Brain microvascular endothelial cell (primary cell): ENCODE measurements around the gene ROBO1.

Experiments
- DNase-seq: peaks from one replicate; pipeline ENCODE4 v3.0.0-alpha.2; 2020
- H3K27ac ChIP-seq: fragments of 250-450 bp; sonication (Bioruptor Pico); 2 replicates; pipeline ENCODE4 v1.5.1; 2020; ENCODE audit warnings: mild to moderate bottlenecking, moderate library complexity
- H3K27me3 ChIP-seq: fragments of 250-450 bp; sonication (Bioruptor Pico); replicated peaks from 2 replicates; pipeline ENCODE4 v1.5.1; 2020; ENCODE audit warnings: mild to moderate bottlenecking
- H3K36me3 ChIP-seq: fragments of 250-450 bp; sonication (Bioruptor Pico); replicated peaks from 2 replicates; pipeline ENCODE4 v1.5.1; 2020; ENCODE audit warnings: mild to moderate bottlenecking
- H3K4me3 ChIP-seq: 2 replicates; pipeline ENCODE4 v1.5.1; 2011; ENCODE audit warnings: low read depth, mild to moderate bottlenecking, control low read depth, low read length, moderate library complexity
- CTCF ChIP-seq: IDR thresholded peaks from 2 replicates; pipeline ENCODE4 v1.5.1; 2011; ENCODE audit warnings: low read depth, mild to moderate bottlenecking, moderate library complexity, low read length, control low read depth, inconsistent platforms; ENCODE audit errors: missing control alignments
- in situ Hi-C: cut with HindIII; loops from 2 replicates; pipeline ENCODE4 v1.10.0; 2017; ENCODE audit warnings: low sequenced_read_pairs, low pct_ligation_motif_present

Gene ROBO1

DNA sequence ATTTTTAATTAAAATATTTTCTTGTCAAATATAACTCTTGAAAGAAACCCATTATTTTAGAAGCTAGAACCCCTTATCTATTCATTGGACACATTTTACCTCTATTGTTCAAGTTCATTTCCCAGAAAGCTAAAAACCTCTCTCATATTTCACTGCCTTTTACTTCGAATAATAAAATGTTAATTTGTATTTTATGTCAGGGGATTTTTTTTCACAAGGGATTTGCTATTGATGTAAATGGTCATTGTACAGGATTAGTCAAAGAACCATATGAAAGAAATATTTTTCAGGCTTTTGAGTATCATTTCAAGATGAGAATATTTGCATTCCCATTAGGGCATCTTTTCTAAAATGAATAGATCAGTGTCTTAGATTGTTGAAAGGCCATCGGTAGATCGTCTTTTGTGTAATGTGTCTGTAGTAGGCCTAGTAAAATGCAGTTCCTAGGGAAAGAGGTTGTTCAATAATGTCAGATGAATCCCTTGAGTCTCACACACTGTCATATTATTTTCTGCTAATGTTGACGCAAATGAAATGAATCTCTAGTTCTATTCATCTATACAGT is 114.5 kb downstream of the ROBO1 start:
- in situ Hi-C loops, result no loop called here
- TF ChIP-seq CTCF, result no peak
- DNase-seq, result no peak

GRCh38 chr3:79651536-79652065 is 116.2 kb downstream of the ROBO1 start:
- peak; percentile 46 for DNase-seq
- in situ Hi-C loops, result no loop called here
- no peak overlapping the region for H3K4me3 ChIP-seq
- no peaks in the 10 kb centered on the region for H3K36me3 ChIP-seq
- TF ChIP-seq CTCF, result no peak
- no peak overlapping the region for H3K27ac ChIP-seq
- no peaks in the 10 kb centered on the region for H3K27me3 ChIP-seq

More for the DNA sequence above, 114.5 kb downstream of the ROBO1 start:
- no peak overlapping the region for H3K27ac ChIP-seq
- no peaks in the 10 kb centered on the region for H3K36me3 ChIP-seq
- no peak overlapping the region for H3K4me3 ChIP-seq
- H3K27me3 ChIP-seq, result no peaks in the 10 kb centered on the region

- TF ChIP-seq CTCF, result no peak
- H3K27me3 ChIP-seq, result no peaks in the 10 kb centered on the region
- no peaks in the 10 kb centered on the region for H3K36me3 ChIP-seq
- H3K27ac ChIP-seq, result no peak overlapping the region
- no peak overlapping the region for H3K4me3 ChIP-seq
- DNase-seq, result no peak
- in situ Hi-C loops, result no loop called here
These were observed 127.9 kb downstream of the ROBO1 start for GRCh38 chr3:79639855-79640254.

DNA sequence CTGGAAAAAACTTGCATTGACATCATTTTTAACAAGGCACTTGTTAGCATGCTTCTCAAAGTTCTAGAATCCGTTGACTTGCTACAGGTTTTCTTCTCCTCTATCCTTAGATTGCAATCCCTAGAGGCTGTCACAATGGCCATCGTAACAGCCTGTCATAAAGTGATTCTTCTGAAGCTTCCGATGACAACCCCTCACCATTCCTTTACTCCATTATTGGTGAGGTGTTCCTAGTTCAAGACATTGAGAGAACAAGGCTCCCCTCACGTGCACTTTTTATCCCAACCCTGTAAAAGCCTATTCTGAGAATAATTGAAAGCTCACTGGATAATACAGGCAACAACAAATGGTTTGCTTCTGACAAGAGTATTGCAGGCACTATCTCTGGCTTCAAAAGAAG is 131.4 kb downstream of the ROBO1 start:
- Histone ChIP-seq H3K4me3 (no peak overlapping the region), H3K27me3 (no peaks in the 10 kb centered on the region), H3K27ac (no peak overlapping the region), H3K36me3 (no peaks in the 10 kb centered on the region)
- in situ Hi-C loops, result no loop called here
- TF ChIP-seq CTCF, result no peak
- DNase-seq, result no peak

DNA sequence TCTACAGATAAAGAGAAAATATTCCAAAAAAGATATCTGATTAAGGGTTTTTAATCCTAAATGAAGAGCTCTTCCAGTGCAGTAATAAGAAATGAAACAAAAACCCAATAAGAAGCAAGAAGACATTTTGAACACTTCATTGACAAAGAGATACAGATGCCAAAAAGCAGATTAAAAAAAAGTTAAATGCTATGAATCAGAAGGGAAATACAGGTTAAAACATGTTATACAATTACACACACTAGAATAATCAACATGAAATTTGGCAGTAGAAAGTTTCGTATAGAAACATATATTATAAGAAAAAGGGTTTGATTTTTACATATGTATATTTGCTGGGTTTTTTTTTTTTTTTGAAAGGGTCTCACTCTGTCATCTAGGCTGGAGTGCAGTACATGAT is 135.0 kb downstream of the ROBO1 start:
- no peak for DNase-seq
- H3K27me3 ChIP-seq, result no peaks in the 10 kb centered on the region
- no peaks in the 10 kb centered on the region for H3K36me3 ChIP-seq
- TF ChIP-seq CTCF, result no peak
- no peak overlapping the region for H3K27ac ChIP-seq
- H3K4me3 ChIP-seq, result no peak overlapping the region
- in situ Hi-C loops, result no loop called here

- H3K4me3 ChIP-seq, result no peak overlapping the region
- H3K27me3 ChIP-seq, result no peaks in the 10 kb centered on the region
- no peaks in the 10 kb centered on the region for H3K36me3 ChIP-seq
- DNase-seq, result no peak
- in situ Hi-C loops, result no loop called here
- no peak overlapping the region for H3K27ac ChIP-seq
- TF ChIP-seq CTCF, result no peak
These were observed 148.9 kb downstream of the ROBO1 start for GRCh38 chr3:79618883-79619282.
